ENCODE data around the gene DCAF15.

GRCh38 chr19:13968383-13968935, 16.1 kb downstream of the DCAF15 start:
- TF ChIP-seq CTCF (IDR thresholded peaks at IDR 0.05) (no peak), POLR2AphosphoS5 (IDR thresholded peaks at IDR 0.05) (no peak)
